Mucosa of descending colon (tissue), 3 donors: Measurements from ENCODE around the gene C1orf74. TPM values are rescaled to one million over a fixed set of nuclear protein-coding genes. Genes with fewer than 3 reads are reported as not detected.

Experiments used
- ATAC-seq: fragments of 200-7000 bp; cut with Tn5 transposase; one replicate; pipeline ENCODE4 v1.9.1; 2020; ENCODE audit warnings: mild to moderate bottlenecking, moderate library complexity
- DNase-seq, 3 donors: peaks; one replicate each; pipeline ENCODE4 v3.0.0-alpha.2; 2020
- H3K36me3 ChIP-seq: fragments of 200-600 bp; one replicate; pipeline ENCODE4 v1.8.0; 2021; ENCODE audit warnings: low read depth, mild to moderate bottlenecking
- H3K4me1 ChIP-seq: fragments of 200-600 bp; one replicate; pipeline ENCODE4 v1.8.0; 2021; ENCODE audit warnings: low read depth, mild to moderate bottlenecking
- H3K4me3 ChIP-seq: fragments of 200-600 bp; one replicate; pipeline ENCODE4 v1.8.0; 2021; ENCODE audit warnings: mild to moderate bottlenecking
- H3K9me3 ChIP-seq: fragments of 200-600 bp; one replicate; pipeline ENCODE4 v1.8.0; 2021; ENCODE audit warnings: mild to moderate bottlenecking
- intact Hi-C, 2 donors: fragments of 100-400 bp; cut with DNase I in 1 of 2; cut with micrococcal nuclease in 1 of 2; formaldehyde crosslinking; loops; one replicate each; pipeline versions ENCODE4 v1.11.0 to v1.11.1; 2022; cut with DNase I, micrococcal nuclease
- total RNA-seq, 3 donors: library from RNA; stranded (reverse); fragmentation: NEBNext Ultra II Directional in 2 of 3; extraction: Animal tissue kit (Norgen Biotek cat#: 25700) in 2 of 3; gene quantifications; one replicate each; pipeline versions ENCODE4 v1.2.1 to v1.2.4, GENCODE V29; 2021 to 2023
- TF ChIP-seq, protein P1 (sequence below): fragments of 200-600 bp; IDR thresholded peaks from one replicate; pipeline ENCODE4 v1.8.0; 2022; ENCODE audit warnings: antibody characterized with exemption, mild to moderate bottlenecking
- donor health status: DM: no; HTN: no; CAD: no; lungs with moderate emphysema.
- donor health status: DM: no; HTN: no; CAD: no.
- donor health status: DM: no; HTN: yes; CAD: no.

The C1orf74 gene
- total RNA-seq, 3 donors from 2014 or later = 1.9 to 3.4 (median 2.7) TPM

GRCh38 chr1:209809611-209810010 lies 25.3 kb upstream of the C1orf74 start:
- no peak for ATAC-seq
- Histone ChIP-seq H3K9me3 (no peaks in the 10 kb centered on the region), H3K4me3 (no peak overlapping the region), H3K4me1 (no peaks in the 10 kb centered on the region), H3K36me3 (no peaks in the 10 kb centered on the region)
- intact Hi-C loops = no loop called here
- DNase-seq = no peak
- TF ChIP-seq, protein P1, sequence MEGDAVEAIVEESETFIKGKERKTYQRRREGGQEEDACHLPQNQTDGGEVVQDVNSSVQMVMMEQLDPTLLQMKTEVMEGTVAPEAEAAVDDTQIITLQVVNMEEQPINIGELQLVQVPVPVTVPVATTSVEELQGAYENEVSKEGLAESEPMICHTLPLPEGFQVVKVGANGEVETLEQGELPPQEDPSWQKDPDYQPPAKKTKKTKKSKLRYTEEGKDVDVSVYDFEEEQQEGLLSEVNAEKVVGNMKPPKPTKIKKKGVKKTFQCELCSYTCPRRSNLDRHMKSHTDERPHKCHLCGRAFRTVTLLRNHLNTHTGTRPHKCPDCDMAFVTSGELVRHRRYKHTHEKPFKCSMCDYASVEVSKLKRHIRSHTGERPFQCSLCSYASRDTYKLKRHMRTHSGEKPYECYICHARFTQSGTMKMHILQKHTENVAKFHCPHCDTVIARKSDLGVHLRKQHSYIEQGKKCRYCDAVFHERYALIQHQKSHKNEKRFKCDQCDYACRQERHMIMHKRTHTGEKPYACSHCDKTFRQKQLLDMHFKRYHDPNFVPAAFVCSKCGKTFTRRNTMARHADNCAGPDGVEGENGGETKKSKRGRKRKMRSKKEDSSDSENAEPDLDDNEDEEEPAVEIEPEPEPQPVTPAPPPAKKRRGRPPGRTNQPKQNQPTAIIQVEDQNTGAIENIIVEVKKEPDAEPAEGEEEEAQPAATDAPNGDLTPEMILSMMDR = no peak

DNA sequence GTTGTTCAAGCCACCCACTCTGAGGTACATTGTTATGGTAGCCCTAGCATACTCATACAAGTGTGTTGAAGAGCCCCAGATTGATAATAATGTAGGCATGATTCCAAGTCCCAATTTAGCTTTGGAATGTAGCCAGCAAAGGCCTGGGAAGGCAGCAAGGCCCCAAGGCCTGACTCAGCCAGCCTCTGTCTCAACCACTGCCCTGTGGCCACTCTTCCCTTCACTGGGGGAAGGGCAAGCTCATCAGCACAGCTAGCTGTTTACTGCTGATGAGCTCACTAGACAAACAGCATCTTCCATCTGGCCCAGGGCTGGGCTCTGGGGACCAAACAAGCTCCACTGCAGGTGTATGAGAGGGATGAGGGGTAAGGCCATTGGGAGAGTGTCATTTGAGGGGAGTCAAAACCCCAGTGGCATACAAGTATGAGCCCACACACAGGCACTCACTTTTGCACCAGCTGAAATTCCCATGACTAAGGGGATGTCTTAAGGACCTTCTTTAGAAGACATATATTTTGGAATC lies 23.8 kb upstream of the C1orf74 start:
- Histone ChIP-seq H3K4me3 (no peak overlapping the region), H3K36me3 (no peaks in the 10 kb centered on the region), H3K9me3 (no peaks in the 10 kb centered on the region), H3K4me1 (no peaks in the 10 kb centered on the region)
- peak; percentile 63 to 69 (median 67) for DNase-seq
- intact Hi-C loops = no loop called here
- TF ChIP-seq, protein P1 = no peak
- ATAC-seq = peak; percentile 72

DNA sequence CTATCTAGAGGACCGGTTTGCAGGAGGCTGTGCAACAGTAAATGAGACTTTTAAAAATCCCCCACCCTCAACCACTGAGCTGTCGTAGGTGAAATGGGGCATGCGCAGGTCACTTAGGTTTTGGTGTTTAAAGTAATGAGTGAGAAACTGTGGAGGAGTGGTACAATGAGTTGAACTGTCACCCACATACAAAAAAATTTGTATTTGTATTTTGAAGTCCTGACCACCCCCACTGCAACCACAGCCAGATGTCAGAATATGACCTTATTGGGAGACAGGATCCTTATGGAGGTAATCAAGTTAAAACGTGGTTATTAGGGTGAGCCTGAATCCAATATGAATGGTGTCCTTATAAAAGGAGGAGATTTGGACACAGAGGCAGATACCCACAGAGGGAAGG lies 23.1 kb upstream of the C1orf74 start:
- DNase-seq = no peak
- no peaks in the 10 kb centered on the region for H3K36me3 ChIP-seq

DNA sequence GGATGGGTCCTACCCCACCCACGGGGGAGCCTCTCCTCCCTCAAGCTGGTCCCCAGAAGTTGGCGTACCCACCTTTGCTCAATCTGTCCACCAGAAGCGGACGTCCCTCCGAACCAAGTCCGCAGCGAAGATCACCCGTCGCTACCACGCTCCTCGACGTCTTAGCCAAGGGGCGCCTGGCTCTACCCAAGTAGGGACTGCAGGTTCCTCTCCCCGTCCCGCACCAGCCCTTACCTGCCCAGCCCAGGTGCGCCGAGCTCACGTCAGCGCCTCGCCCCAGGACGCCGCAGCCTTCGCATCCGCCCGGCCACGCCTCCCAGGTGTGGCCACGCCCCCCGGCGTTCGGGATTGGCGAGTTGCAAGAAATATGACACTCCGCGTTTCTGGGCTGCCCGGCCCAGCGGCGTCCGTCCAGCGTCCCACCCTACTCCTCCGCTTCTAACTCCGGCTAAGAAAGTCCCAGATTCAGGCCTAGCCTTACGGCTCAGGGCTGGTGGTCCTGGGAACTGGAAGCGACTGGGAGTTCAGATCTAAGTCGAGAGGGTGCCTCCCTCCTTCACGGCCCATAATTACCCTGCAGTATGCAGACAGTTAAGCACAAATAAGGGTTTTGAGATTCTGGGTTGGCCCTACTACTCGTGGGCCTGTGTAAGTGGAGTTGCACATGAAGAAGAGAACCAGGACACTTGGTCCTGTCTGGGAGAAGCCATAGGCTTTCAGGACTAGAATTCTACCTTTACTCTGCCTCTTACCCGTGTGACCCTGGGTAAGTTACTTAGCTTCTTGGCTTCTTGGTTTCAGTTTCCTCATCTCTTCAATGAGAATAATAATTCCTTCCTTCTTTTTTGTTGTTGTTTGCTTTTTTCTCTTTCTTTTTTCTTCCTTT lies 21.8 kb upstream of the C1orf74 start, which contains the start of gene IRF6:
Gene IRF6 (minus strand): TSS at position 268 of the 886 bp plus-strand sequence. CDS start 4,729 bp downstream, outside the sequence.
- intact Hi-C loops = no loop called here
- ATAC-seq = peak; percentile 95
- TF ChIP-seq, protein P1 = no peak
- DNase-seq = peak; percentile 96 to 98 (median 97)
- peak within 1 kb of the TSS; percentile 62 for H3K4me3 ChIP-seq
- H3K9me3 ChIP-seq = no peaks in the 10 kb centered on the region
- no peaks in the 10 kb centered on the region for H3K4me1 ChIP-seq
- no peaks in the 10 kb centered on the region for H3K36me3 ChIP-seq

More for the DNA sequence above, 23.1 kb upstream of the C1orf74 start:
- Histone ChIP-seq H3K4me3 (no peak overlapping the region), H3K9me3 (no peaks in the 10 kb centered on the region), H3K4me1 (no peaks in the 10 kb centered on the region)
- no peak for ATAC-seq
- intact Hi-C loops = no loop called here
- TF ChIP-seq, protein P1 = no peak

DNA sequence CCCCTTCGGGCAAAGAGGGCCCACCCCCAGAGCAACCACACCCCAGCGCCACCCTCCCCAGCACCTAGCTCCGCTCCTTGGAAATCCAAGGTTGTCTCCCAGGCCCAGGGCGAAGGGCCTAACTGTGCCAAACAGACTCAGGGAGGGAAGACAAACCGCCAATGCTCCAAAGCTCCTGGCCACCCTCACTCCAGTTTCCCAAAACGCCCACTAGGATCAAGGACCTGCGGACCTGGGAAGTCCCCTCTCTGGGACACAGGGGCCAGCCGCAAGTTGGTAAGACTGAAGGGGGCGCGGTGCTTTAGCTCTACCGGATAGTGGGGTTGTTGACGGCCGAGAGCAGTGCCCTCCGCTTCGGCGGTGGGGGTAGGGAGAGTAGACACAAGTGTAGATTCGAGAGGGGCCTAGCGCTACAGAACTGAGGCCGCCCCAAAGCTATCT lies 21.0 kb upstream of the C1orf74 start:
- Histone ChIP-seq H3K4me3 (peak overlapping the region; percentile 62), H3K9me3 (no peaks in the 10 kb centered on the region), H3K36me3 (no peaks in the 10 kb centered on the region), H3K4me1 (no peaks in the 10 kb centered on the region)
- TF ChIP-seq, protein P1 = no peak
- DNase-seq (peak; percentile 58 to 74 (median 64)), ATAC-seq (peak; percentile 45)
- intact Hi-C loops = no loop called here
